Measurements from ENCODE around the gene IPO4.

IPO4 gene

DNA sequence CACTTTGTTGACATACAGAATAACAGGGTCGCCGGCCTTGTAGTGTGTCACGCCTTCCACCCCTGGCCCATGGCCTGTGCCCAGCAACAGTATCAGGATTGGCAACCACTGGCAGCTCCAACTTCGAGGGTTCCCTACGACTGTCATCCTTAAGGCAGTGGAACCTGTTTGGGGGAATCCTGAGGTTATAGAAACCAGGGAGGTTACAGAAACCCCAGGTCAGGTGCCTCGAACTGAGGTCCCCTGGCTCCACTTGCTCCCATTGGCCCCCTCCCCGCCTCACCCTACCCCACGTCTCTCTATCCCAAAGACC, 6.2 kb upstream of the IPO4 start:
- Histone ChIP-seq H3K23ac (ENCODE audit: low read length in 2 of 2) (no peak overlapping the region), H3K18ac (ENCODE audit: low read depth in 1 of 2, low read length in 2 of 2) (peak overlapping the region in 1 of 2 experiments; percentile 99), H3K4me3 (ENCODE audit: insufficient read depth in 1 of 2, low read depth in 1 of 2, low read length in 2 of 2) (peak overlapping the region; percentile 82 to 94), H2BK5ac (ENCODE audit: low read depth, low read length, poor library complexity, severe bottlenecking) (no peak overlapping the region), H3K27me3 (ENCODE audit: control insufficient read depth in 1 of 2, insufficient read depth in 1 of 2, low read length in 2 of 2) (no peaks in the 10 kb centered on the region), H3K4me2 (ENCODE audit: low read length, poor library complexity, severe bottlenecking) (peak overlapping the region; percentile 67), H4K91ac (ENCODE audit: low read length) (peak overlapping the region; percentile 99), H2BK15ac (ENCODE audit: low read depth, poor library complexity, severe bottlenecking) (peak overlapping the region; percentile 93), H2BK120ac (ENCODE audit: low read depth, low read length) (peak overlapping the region; percentile 94), H3K27ac (ENCODE audit: low read length, poor library complexity, severe bottlenecking) (no peak overlapping the region), H3K36me3 (ENCODE audit: control insufficient read depth in 1 of 2, insufficient read depth in 2 of 2, low read depth in 1 of 2, low read length in 2 of 2) (peaks cover 23 to 41% of the 10 kb centered on the region in 2 experiments), H3K79me1 (replicated peaks; ENCODE audit: low read length, poor library complexity, severe bottlenecking) (peaks cover 31% of the 10 kb centered on the region), H3K9me3 (ENCODE audit: control insufficient read depth, low read length) (no peaks in the 10 kb centered on the region), H2BK12ac (ENCODE audit: low read length in 2 of 2) (no peak overlapping the region), H2AK5ac (ENCODE audit: low read length, severe bottlenecking) (no peak overlapping the region), H2AFZ (ENCODE audit: low read depth, low read length) (no peak overlapping the region), H3K4ac (ENCODE audit: low read depth in 1 of 2, low read length in 2 of 2) (peak overlapping the region; percentile 95 to 98), H3K9ac (ENCODE audit: low read length) (peak overlapping the region; percentile 100), H4K8ac (ENCODE audit: low read length) (peak overlapping the region; percentile 90), H3K14ac (ENCODE audit: low read length in 2 of 2) (no peak overlapping the region), H3K4me1 (ENCODE audit: control insufficient read depth, insufficient read depth, low read depth, low read length) (peaks cover 9% of the 10 kb centered on the region)
- 71% methylated on average over 8 of the region's 8 CpGs for WGBS
- DNase-seq: no peak

DNA sequence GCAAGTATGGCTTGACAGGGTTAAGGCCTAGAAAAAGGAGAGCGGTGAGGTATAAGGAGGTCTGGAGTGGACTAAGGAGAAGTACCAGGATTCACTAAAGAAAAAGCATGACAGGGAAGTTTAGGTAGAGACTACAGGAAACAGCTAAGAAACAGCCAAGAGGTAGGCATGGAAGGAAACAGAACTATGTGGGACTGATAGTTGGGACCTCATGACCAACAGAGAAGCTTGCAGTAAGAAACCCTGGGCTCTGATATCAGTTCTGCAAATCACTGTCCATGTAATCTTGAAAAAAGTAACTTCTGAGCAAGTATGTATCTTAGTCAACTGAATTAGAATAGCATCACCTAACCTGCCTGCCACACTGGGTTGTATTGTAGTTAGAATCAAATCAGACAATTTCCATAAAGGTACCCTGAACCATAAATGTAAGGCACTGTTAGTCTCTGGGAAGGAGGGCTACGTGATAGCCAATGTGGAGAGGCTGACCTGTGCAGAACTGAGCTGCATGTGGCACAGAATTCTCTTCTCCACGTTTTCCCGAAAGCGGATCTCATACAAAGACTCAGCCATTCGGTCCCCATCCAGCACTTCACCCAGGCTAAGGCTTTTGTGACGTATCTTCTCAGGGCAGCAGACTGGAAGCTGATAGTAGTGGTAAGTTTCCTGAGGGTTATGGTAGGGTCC, 5.7 kb upstream of the IPO4 start:
- Histone ChIP-seq H3K23ac (ENCODE audit: low read length in 2 of 2) (no peak overlapping the region), H3K79me1 (replicated peaks; ENCODE audit: low read length, poor library complexity, severe bottlenecking) (peaks cover 29% of the 10 kb centered on the region), H3K14ac (ENCODE audit: low read length in 2 of 2) (no peak overlapping the region), H3K4me2 (ENCODE audit: low read length, poor library complexity, severe bottlenecking) (peak overlapping the region; percentile 67), H2BK5ac (ENCODE audit: low read depth, low read length, poor library complexity, severe bottlenecking) (no peak overlapping the region), H3K4me3 (ENCODE audit: insufficient read depth in 1 of 2, low read depth in 1 of 2, low read length in 2 of 2) (peak overlapping the region; percentile 82 to 94), H3K18ac (ENCODE audit: low read depth in 1 of 2, low read length in 2 of 2) (no peak overlapping the region), H3K36me3 (ENCODE audit: control insufficient read depth in 1 of 2, insufficient read depth in 2 of 2, low read depth in 1 of 2, low read length in 2 of 2) (peaks cover 24 to 45% of the 10 kb centered on the region in 2 experiments), H2BK12ac (ENCODE audit: low read length in 2 of 2) (peak overlapping the region in 1 of 2 experiments; percentile 21), H3K4me1 (ENCODE audit: control insufficient read depth, insufficient read depth, low read depth, low read length) (peaks cover 9% of the 10 kb centered on the region), H2BK120ac (ENCODE audit: low read depth, low read length) (no peak overlapping the region), H3K9ac (ENCODE audit: low read length) (peak overlapping the region; percentile 100), H3K4ac (ENCODE audit: low read depth in 1 of 2, low read length in 2 of 2) (no peak overlapping the region), H2BK15ac (ENCODE audit: low read depth, poor library complexity, severe bottlenecking) (no peak overlapping the region), H3K27ac (ENCODE audit: low read length, poor library complexity, severe bottlenecking) (no peak overlapping the region), H2AK5ac (ENCODE audit: low read length, severe bottlenecking) (no peak overlapping the region), H4K8ac (ENCODE audit: low read length) (peak overlapping the region; percentile 90), H3K9me3 (ENCODE audit: control insufficient read depth, low read length) (no peaks in the 10 kb centered on the region), H2AFZ (ENCODE audit: low read depth, low read length) (no peak overlapping the region), H3K27me3 (ENCODE audit: control insufficient read depth in 1 of 2, insufficient read depth in 1 of 2, low read length in 2 of 2) (no peaks in the 10 kb centered on the region), H4K91ac (ENCODE audit: low read length) (no peak overlapping the region)
- DNase-seq: peak; percentile 6
- WGBS: 92% methylated on average over 5 of the region's 7 CpGs

DNA sequence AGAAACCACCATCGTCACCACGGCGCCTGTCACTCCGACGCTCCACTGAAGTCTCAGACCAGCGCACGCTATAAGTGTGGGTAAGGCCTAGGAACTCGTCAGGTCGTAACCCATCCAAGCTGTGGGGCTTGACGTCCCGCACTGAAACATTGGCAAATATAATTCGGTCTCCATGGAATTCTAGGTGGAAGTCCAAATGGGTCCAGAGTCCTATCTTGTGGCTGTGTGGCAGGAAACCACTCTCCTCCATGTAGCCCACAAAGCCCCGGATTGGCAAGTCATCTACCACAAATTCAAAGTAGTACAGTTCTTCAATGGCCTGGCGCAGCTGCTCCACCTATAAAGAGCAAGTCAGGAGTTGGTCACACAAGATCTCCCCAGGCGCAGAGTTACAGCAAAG, 4.3 kb upstream of the IPO4 start:
- H3K27ac ChIP-seq (ENCODE audit: low read length, poor library complexity, severe bottlenecking): no peak overlapping the region

DNA sequence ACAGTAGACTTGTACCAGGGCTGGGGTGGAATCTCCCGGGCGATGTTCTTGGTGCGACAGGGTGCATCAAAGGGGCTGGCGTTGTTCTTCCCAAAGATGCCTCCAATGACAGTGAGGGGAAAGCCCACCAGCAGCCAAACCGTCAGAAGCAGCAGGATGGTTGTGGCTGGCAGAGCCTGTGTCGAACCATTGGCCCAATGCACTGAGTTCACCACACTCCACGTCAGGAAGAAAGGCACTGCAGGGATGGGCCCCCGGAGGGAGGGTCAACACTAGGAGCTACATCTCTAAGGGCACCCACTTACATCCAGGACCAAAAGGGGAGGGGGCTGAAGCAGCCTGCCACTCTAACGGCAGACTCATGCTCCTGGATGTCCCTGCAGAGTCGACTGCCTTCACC, 1.8 kb upstream of the IPO4 start:
- H3K9ac ChIP-seq (ENCODE audit: low read length): no peak overlapping the region
- no peaks in the 10 kb centered on the region for H3K27me3 ChIP-seq (ENCODE audit: control insufficient read depth in 1 of 2, insufficient read depth in 1 of 2, low read length in 2 of 2)
- WGBS: 96% methylated on average over 8 of the region's 10 CpGs
- no peak overlapping the region for H2BK120ac ChIP-seq (ENCODE audit: low read depth, low read length)
- H2BK15ac ChIP-seq (ENCODE audit: low read depth, poor library complexity, severe bottlenecking): no peak overlapping the region
- peaks cover 40% of the 10 kb centered on the region for H3K79me1 ChIP-seq (replicated peaks; ENCODE audit: low read length, poor library complexity, severe bottlenecking)
- no peak overlapping the region for H3K18ac ChIP-seq (ENCODE audit: low read depth in 1 of 2, low read length in 2 of 2)
- H4K91ac ChIP-seq (ENCODE audit: low read length): no peak overlapping the region
- H3K14ac ChIP-seq (ENCODE audit: low read length in 2 of 2): no peak overlapping the region
- no peak overlapping the region for H2BK5ac ChIP-seq (ENCODE audit: low read depth, low read length, poor library complexity, severe bottlenecking)
- H2AK5ac ChIP-seq (ENCODE audit: low read length, severe bottlenecking): no peak overlapping the region
- no peak overlapping the region for H4K8ac ChIP-seq (ENCODE audit: low read length)
- H3K36me3 ChIP-seq (ENCODE audit: control insufficient read depth in 1 of 2, insufficient read depth in 2 of 2, low read depth in 1 of 2, low read length in 2 of 2): peaks cover 45 to 58% of the 10 kb centered on the region in 2 experiments
- no peak overlapping the region for H2BK12ac ChIP-seq (ENCODE audit: low read length in 2 of 2)
- H2AFZ ChIP-seq (ENCODE audit: low read depth, low read length): no peak overlapping the region
- no peak overlapping the region for H3K27ac ChIP-seq (ENCODE audit: low read length, poor library complexity, severe bottlenecking)
- no peak overlapping the region for H3K4me2 ChIP-seq (ENCODE audit: low read length, poor library complexity, severe bottlenecking)
- no peak overlapping the region for H3K4ac ChIP-seq (ENCODE audit: low read depth in 1 of 2, low read length in 2 of 2)
- no peak for DNase-seq
- peaks cover 14% of the 10 kb centered on the region for H3K4me1 ChIP-seq (ENCODE audit: control insufficient read depth, insufficient read depth, low read depth, low read length)
- peak overlapping the region in 1 of 2 experiments; percentile 9 for H3K4me3 ChIP-seq (ENCODE audit: insufficient read depth in 1 of 2, low read depth in 1 of 2, low read length in 2 of 2)
- no peak overlapping the region for H3K23ac ChIP-seq (ENCODE audit: low read length in 2 of 2)
- H3K9me3 ChIP-seq (ENCODE audit: control insufficient read depth, low read length): no peaks in the 10 kb centered on the region

More for the DNA sequence above, 4.3 kb upstream of the IPO4 start:
- Histone ChIP-seq H2BK15ac (ENCODE audit: low read depth, poor library complexity, severe bottlenecking) (no peak overlapping the region), H3K4me3 (ENCODE audit: insufficient read depth in 1 of 2, low read depth in 1 of 2, low read length in 2 of 2) (no peak overlapping the region), H3K14ac (ENCODE audit: low read length in 2 of 2) (no peak overlapping the region), H2AK5ac (ENCODE audit: low read length, severe bottlenecking) (no peak overlapping the region), H2AFZ (ENCODE audit: low read depth, low read length) (no peak overlapping the region), H3K9me3 (ENCODE audit: control insufficient read depth, low read length) (no peaks in the 10 kb centered on the region), H3K4me1 (ENCODE audit: control insufficient read depth, insufficient read depth, low read depth, low read length) (peaks cover 8% of the 10 kb centered on the region), H2BK12ac (ENCODE audit: low read length in 2 of 2) (no peak overlapping the region), H4K8ac (ENCODE audit: low read length) (no peak overlapping the region), H3K36me3 (ENCODE audit: control insufficient read depth in 1 of 2, insufficient read depth in 2 of 2, low read depth in 1 of 2, low read length in 2 of 2) (peaks cover 24 to 38% of the 10 kb centered on the region in 2 experiments), H3K9ac (ENCODE audit: low read length) (no peak overlapping the region), H3K27me3 (ENCODE audit: control insufficient read depth in 1 of 2, insufficient read depth in 1 of 2, low read length in 2 of 2) (no peaks in the 10 kb centered on the region), H2BK120ac (ENCODE audit: low read depth, low read length) (no peak overlapping the region), H2BK5ac (ENCODE audit: low read depth, low read length, poor library complexity, severe bottlenecking) (no peak overlapping the region), H3K4me2 (ENCODE audit: low read length, poor library complexity, severe bottlenecking) (no peak overlapping the region), H4K91ac (ENCODE audit: low read length) (no peak overlapping the region), H3K4ac (ENCODE audit: low read depth in 1 of 2, low read length in 2 of 2) (no peak overlapping the region), H3K23ac (ENCODE audit: low read length in 2 of 2) (no peak overlapping the region), H3K79me1 (replicated peaks; ENCODE audit: low read length, poor library complexity, severe bottlenecking) (peaks cover 28% of the 10 kb centered on the region), H3K18ac (ENCODE audit: low read depth in 1 of 2, low read length in 2 of 2) (no peak overlapping the region)
- no peak for DNase-seq
- 98% methylated on average over 14 of the region's 15 CpGs for WGBS
